ENCODE measurements around the gene CCDC86.

Gene CCDC86

GRCh38 chr11:60866911-60867870 is 25.3 kb downstream of the CCDC86 start, which contains the start of gene ZP1:
Gene ZP1 (plus strand): TSS chr11:60867542. CDS start chr11:60867562, 20 bp downstream.
- Mint-ChIP-seq H3K27ac (no peak within 1 kb of the TSS), H3K36me3 (ENCODE audit: low read depth) (no peaks in the 10 kb centered on the region), H3K9me3 (no peaks in the 10 kb centered on the region), H3K27me3 (ENCODE audit: low read depth) (peaks cover 11% of the 10 kb centered on the region), H3K4me3 (no peak within 1 kb of the TSS), H3K4me1 (ENCODE audit: low read depth) (peaks cover 3% of the 10 kb centered on the region)

GRCh38 chr11:60867871-60868681 is 26.2 kb downstream of the CCDC86 start:
- Mint-ChIP-seq H3K36me3 (ENCODE audit: low read depth) (no peaks in the 10 kb centered on the region), H3K27me3 (ENCODE audit: low read depth) (peaks cover 4% of the 10 kb centered on the region), H3K4me3 (no peak overlapping the region), H3K27ac (no peak overlapping the region), H3K4me1 (ENCODE audit: low read depth) (peaks cover 5% of the 10 kb centered on the region), H3K9me3 (no peaks in the 10 kb centered on the region)

- no peaks in the 10 kb centered on the region for H3K36me3 Mint-ChIP-seq (ENCODE audit: low read depth)
- H3K9me3 Mint-ChIP-seq, result no peaks in the 10 kb centered on the region
- H3K27ac Mint-ChIP-seq, result no peak overlapping the region
- H3K27me3 Mint-ChIP-seq (ENCODE audit: low read depth), result peaks cover 4% of the 10 kb centered on the region
- no peak overlapping the region for H3K4me3 Mint-ChIP-seq
- peaks cover 7% of the 10 kb centered on the region for H3K4me1 Mint-ChIP-seq (ENCODE audit: low read depth)
These were observed 27.0 kb downstream of the CCDC86 start for GRCh38 chr11:60868682-60869450.

- H3K36me3 Mint-ChIP-seq (ENCODE audit: low read depth), result no peaks in the 10 kb centered on the region
- no peaks in the 10 kb centered on the region for H3K9me3 Mint-ChIP-seq
- H3K27me3 Mint-ChIP-seq (ENCODE audit: low read depth), result peaks cover 2% of the 10 kb centered on the region
- H3K27ac Mint-ChIP-seq, result no peak overlapping the region
- H3K4me1 Mint-ChIP-seq (ENCODE audit: low read depth), result peaks cover 7% of the 10 kb centered on the region
- H3K4me3 Mint-ChIP-seq, result no peak overlapping the region
These were observed 27.5 kb downstream of the CCDC86 start for GRCh38 chr11:60869451-60869825.

- Mint-ChIP-seq H3K4me3 (no peak overlapping the region), H3K9me3 (no peaks in the 10 kb centered on the region), H3K4me1 (ENCODE audit: low read depth) (peaks cover 7% of the 10 kb centered on the region), H3K27me3 (ENCODE audit: low read depth) (no peaks in the 10 kb centered on the region), H3K27ac (no peak overlapping the region), H3K36me3 (ENCODE audit: low read depth) (no peaks in the 10 kb centered on the region)
These were observed 28.4 kb downstream of the CCDC86 start for GRCh38 chr11:60870276-60870675.

GRCh38 chr11:60870733-60871377 is 28.9 kb downstream of the CCDC86 start:
- Mint-ChIP-seq H3K4me3 (no peak overlapping the region), H3K36me3 (ENCODE audit: low read depth) (no peaks in the 10 kb centered on the region), H3K27ac (no peak overlapping the region), H3K4me1 (ENCODE audit: low read depth) (peaks cover 7% of the 10 kb centered on the region), H3K9me3 (no peaks in the 10 kb centered on the region), H3K27me3 (ENCODE audit: low read depth) (no peaks in the 10 kb centered on the region)

GRCh38 chr11:60871378-60872061 is 29.6 kb downstream of the CCDC86 start:
- Mint-ChIP-seq H3K4me1 (ENCODE audit: low read depth) (peaks cover 7% of the 10 kb centered on the region), H3K4me3 (no peak overlapping the region), H3K9me3 (no peaks in the 10 kb centered on the region), H3K36me3 (ENCODE audit: low read depth) (no peaks in the 10 kb centered on the region), H3K27ac (no peak overlapping the region), H3K27me3 (ENCODE audit: low read depth) (no peaks in the 10 kb centered on the region)

GRCh38 chr11:60872124-60872960 is 30.4 kb downstream of the CCDC86 start:
- Mint-ChIP-seq H3K9me3 (no peaks in the 10 kb centered on the region), H3K27me3 (ENCODE audit: low read depth) (no peaks in the 10 kb centered on the region)

GRCh38 chr11:60872961-60873524 is 31.1 kb downstream of the CCDC86 start:
- peaks cover 7% of the 10 kb centered on the region for H3K4me1 Mint-ChIP-seq (ENCODE audit: low read depth)

More at GRCh38 chr11:60872124-60872960, 30.4 kb downstream of the CCDC86 start:
- Mint-ChIP-seq H3K36me3 (ENCODE audit: low read depth) (no peaks in the 10 kb centered on the region), H3K4me3 (no peak overlapping the region), H3K27ac (no peak overlapping the region), H3K4me1 (ENCODE audit: low read depth) (peaks cover 7% of the 10 kb centered on the region)

GRCh38 chr11:60873533-60873932 is 31.6 kb downstream of the CCDC86 start:
- H3K4me3 Mint-ChIP-seq, result no peak overlapping the region
- H3K4me1 Mint-ChIP-seq (ENCODE audit: low read depth), result peaks cover 7% of the 10 kb centered on the region
- no peak overlapping the region for H3K27ac Mint-ChIP-seq
- H3K36me3 Mint-ChIP-seq (ENCODE audit: low read depth), result peaks cover 3% of the 10 kb centered on the region
- H3K27me3 Mint-ChIP-seq (ENCODE audit: low read depth), result no peaks in the 10 kb centered on the region
- no peaks in the 10 kb centered on the region for H3K9me3 Mint-ChIP-seq

More at GRCh38 chr11:60872961-60873524, 31.1 kb downstream of the CCDC86 start:
- Mint-ChIP-seq H3K27me3 (ENCODE audit: low read depth) (no peaks in the 10 kb centered on the region), H3K4me3 (no peak overlapping the region), H3K9me3 (no peaks in the 10 kb centered on the region), H3K27ac (no peak overlapping the region), H3K36me3 (ENCODE audit: low read depth) (peaks cover 3% of the 10 kb centered on the region)

- H3K4me1 Mint-ChIP-seq (ENCODE audit: low read depth), result peaks cover 4% of the 10 kb centered on the region
- no peak overlapping the region for H3K27ac Mint-ChIP-seq
- H3K9me3 Mint-ChIP-seq, result no peaks in the 10 kb centered on the region
- H3K27me3 Mint-ChIP-seq (ENCODE audit: low read depth), result no peaks in the 10 kb centered on the region
- no peak overlapping the region for H3K4me3 Mint-ChIP-seq
- H3K36me3 Mint-ChIP-seq (ENCODE audit: low read depth), result peaks cover 5% of the 10 kb centered on the region
These were observed 32.8 kb downstream of the CCDC86 start for GRCh38 chr11:60874421-60875365.
